ENCODE results near the gene UPK1A. TPM values are rescaled to one million over a fixed set of nuclear protein-coding genes. Genes with fewer than 3 reads are reported as not detected.

The UPK1A gene
- total and polyA plus RNA-seq, 10 of the 15 experiments (the other 5 are each of a cell fraction or from before 2014, with no cell fraction given) = 0.15 to 1.9 (median 0.26) TPM; not detected in 7

GRCh38 chr19:35628565-35629331 is 37.6 kb upstream of the UPK1A start, which contains the start of gene RBM42 (continued):
- TF ChIP-seq, protein P1, sequence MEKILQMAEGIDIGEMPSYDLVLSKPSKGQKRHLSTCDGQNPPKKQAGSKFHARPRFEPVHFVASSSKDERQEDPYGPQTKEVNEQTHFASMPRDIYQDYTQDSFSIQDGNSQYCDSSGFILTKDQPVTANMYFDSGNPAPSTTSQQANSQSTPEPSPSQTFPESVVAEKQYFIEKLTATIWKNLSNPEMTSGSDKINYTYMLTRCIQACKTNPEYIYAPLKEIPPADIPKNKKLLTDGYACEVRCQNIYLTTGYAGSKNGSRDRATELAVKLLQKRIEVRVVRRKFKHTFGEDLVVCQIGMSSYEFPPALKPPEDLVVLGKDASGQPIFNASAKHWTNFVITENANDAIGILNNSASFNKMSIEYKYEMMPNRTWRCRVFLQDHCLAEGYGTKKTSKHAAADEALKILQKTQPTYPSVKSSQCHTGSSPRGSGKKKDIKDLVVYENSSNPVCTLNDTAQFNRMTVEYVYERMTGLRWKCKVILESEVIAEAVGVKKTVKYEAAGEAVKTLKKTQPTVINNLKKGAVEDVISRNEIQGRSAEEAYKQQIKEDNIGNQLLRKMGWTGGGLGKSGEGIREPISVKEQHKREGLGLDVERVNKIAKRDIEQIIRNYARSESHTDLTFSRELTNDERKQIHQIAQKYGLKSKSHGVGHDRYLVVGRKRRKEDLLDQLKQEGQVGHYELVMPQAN (conservative IDR thresholded peaks at IDR 0.05) = peak; percentile 66
- TF ChIP-seq, protein P2, sequence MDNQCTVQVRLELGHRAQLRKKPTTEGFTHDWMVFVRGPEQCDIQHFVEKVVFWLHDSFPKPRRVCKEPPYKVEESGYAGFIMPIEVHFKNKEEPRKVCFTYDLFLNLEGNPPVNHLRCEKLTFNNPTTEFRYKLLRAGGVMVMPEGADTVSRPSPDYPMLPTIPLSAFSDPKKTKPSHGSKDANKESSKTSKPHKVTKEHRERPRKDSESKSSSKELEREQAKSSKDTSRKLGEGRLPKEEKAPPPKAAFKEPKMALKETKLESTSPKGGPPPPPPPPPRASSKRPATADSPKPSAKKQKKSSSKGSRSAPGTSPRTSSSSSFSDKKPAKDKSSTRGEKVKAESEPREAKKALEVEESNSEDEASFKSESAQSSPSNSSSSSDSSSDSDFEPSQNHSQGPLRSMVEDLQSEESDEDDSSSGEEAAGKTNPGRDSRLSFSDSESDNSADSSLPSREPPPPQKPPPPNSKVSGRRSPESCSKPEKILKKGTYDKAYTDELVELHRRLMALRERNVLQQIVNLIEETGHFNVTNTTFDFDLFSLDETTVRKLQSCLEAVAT (IDR thresholded peaks at IDR 0.05) = 0 out of 2 replicates have a peak, but pooled peaks have one; percentile 21
- TF ChIP-seq MEF2B (IDR thresholded peaks at IDR 0.05; ENCODE audit: partially characterized antibody, poor library complexity, severe bottlenecking) (no peak), ZNF622 (IDR thresholded peaks at IDR 0.05) (no peak), MXI1 (IDR thresholded peaks at IDR 0.05; ENCODE audit: low read depth, low read length) (no peak), NR2C1 (IDR thresholded peaks at IDR 0.05) (no peak; the same call in 1 of the 2 replicates), ASH2L (IDR thresholded peaks at IDR 0.05; ENCODE audit: borderline replicate concordance, low read depth) (no peak), ESRRA (IDR thresholded peaks at IDR 0.05; ENCODE audit: low read length) (0 out of 2 replicates have a peak, but pooled peaks have one; percentile 7), ZNF384 (IDR thresholded peaks at IDR 0.05; ENCODE audit: borderline replicate concordance, low read depth, low read length) (no peak), RFX5 (IDR thresholded peaks at IDR 0.05; ENCODE audit: low read depth, low read length) (peak; percentile 88), SUZ12 (IDR thresholded peaks at IDR 0.05; ENCODE audit: unreplicated experiment) (no peak), E2F8 (IDR thresholded peaks at IDR 0.05; ENCODE audit: low read depth, partially characterized antibody) (peak; percentile 95), TBL1XR1 (IDR thresholded peaks at IDR 0.05; ENCODE audit: low read depth, low read length) (no peak), PRDM15 (CRISPR knock-in tag; IDR thresholded peaks at IDR 0.05) (peak; percentile 91), POU2F2 (IDR thresholded peaks at IDR 0.05; ENCODE audit: borderline replicate concordance, low read depth, low read length) (peak; percentile 12; the same call in 2 of the 3 replicates), CREM (IDR thresholded peaks at IDR 0.05; ENCODE audit: low read depth) (peak; percentile 100), NFYA (IDR thresholded peaks at IDR 0.05; ENCODE audit: borderline replicate concordance, low read depth, low read length) (peak; percentile 58), PAX5 (IDR thresholded peaks at IDR 0.05; ENCODE audit: borderline replicate concordance, low read depth, low read length) (0 out of 2 replicates have a peak, but pooled peaks have one; percentile 58)
